ENCODE data around the gene SHC3.
A peak's percentile ranks its signal among the peaks of the same experiment; 100 is the strongest.

SHC3 gene

GRCh38 chr9:89049646-89050045 is 129.0 kb downstream of the SHC3 start:
- DNase-seq = no peak

GRCh38 chr9:89048616-89049015 is 130.0 kb downstream of the SHC3 start:
- no peak for DNase-seq

DNA sequence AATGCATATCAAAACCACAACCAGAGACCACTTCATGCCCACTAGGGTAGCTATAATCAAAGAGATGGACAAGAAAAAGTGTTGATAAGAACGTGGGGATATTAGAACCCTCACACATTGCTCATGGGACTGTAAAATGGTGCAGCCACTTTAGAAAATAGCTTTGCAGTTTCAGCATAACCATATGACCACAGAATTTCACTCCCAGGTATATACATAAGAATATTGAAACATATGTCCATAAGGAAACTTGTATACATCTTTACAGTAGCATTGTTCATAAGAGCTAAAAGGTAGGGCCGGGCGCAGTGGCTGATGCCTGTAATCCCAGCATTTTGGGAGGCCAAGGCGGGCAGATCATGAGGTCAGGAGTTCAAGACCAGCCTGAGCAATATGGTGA is 131.0 kb downstream of the SHC3 start:
- DNase-seq = no peak

- no peak for DNase-seq
Measured at GRCh38 chr9:89046832-89047231, 131.8 kb downstream of the SHC3 start.

DNA sequence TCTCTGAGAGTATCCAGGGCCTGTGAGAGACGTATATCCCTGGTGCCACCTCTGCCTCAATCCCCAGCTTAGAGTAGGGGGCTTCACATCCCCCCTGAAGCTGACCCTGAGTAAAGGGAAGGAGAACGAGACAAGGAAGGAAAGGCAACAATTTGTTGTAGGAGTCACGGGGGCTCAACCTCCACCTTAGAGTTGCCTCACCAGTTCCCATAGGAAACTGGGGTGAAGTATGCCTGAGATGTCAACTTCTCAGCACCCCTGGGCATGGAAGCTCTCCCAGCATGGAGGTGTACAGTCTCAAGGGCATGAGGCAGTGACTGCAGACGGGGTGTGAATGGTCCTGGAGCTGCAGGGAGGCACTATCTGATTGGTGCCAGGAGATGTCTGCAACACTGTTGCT is 133.7 kb downstream of the SHC3 start:
- no peak for DNase-seq

GRCh38 chr9:89044104-89044503 is 134.5 kb downstream of the SHC3 start:
- DNase-seq = no peak

GRCh38 chr9:89042984-89043383 is 135.6 kb downstream of the SHC3 start:
- DNase-seq = no peak

GRCh38 chr9:89039664-89040063 is 139.0 kb downstream of the SHC3 start:
- DNase-seq = no peak

DNA sequence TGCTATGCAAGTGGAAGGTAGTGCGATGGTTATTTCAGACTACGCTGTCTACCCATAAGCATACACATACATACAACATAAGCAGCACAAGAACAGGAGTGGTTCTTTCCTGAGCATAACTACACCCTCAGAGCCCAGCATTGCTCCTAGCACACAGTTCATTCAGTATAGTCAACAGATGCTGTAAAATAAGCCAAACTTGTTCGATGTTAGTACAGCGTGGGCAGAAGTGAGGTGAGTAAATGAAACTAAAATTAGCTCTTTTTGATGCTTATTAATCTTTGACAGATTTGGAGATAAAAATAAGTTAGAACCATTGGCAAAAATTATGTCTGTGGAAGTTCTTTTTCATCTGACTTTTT is 139.5 kb downstream of the SHC3 start:
- DNase-seq = no peak

GRCh38 chr9:89038382-89039103 is 140.1 kb downstream of the SHC3 start:
- DNase-seq = peak; percentile 71

GRCh38 chr9:89037891-89038290 is 140.7 kb downstream of the SHC3 start:
- no peak for DNase-seq

DNA sequence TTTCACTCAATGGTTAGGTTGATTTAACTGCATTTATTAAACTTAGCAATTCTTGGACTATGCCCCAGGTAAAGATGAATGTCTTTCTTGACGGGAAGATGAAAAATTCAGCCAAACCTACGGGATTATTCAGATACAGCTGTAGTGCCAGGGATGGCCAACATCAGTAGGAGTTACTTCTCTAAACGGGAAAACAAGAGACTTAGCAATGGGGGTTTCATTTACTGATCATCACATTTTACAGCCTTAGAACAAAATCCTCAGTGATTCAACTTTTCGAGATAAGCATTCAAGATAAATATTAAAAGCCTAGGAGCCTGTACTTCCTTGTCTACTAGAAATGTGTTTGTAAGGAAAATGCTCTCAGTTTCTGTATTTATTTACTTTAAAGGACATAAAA is 141.3 kb downstream of the SHC3 start:
- DNase-seq = no peak

DNA sequence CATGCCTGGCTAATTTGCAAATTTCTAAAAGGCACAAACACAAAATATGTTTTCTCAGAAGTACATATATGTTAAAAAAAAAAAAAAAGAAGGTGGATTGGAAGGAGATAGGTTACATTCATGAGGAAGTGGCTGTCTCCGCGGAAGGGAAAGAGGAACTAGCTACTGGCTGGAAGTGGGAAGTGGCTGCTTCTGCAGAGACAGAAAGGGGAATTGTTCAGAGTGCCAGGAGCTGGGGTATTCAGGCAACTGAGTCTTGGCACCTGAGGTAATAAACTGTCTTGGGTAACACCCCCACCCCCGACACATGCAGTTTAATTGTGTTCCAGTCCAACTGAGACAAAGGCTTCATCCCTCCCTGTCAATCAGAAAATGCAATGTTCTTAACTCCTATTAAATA is 141.7 kb downstream of the SHC3 start:
- DNase-seq = peak; percentile 4

GRCh38 chr9:89036383-89036782 is 142.2 kb downstream of the SHC3 start:
- DNase-seq = no peak

GRCh38 chr9:89032661-89033060 is 146.0 kb downstream of the SHC3 start:
- DNase-seq = no peak

DNA sequence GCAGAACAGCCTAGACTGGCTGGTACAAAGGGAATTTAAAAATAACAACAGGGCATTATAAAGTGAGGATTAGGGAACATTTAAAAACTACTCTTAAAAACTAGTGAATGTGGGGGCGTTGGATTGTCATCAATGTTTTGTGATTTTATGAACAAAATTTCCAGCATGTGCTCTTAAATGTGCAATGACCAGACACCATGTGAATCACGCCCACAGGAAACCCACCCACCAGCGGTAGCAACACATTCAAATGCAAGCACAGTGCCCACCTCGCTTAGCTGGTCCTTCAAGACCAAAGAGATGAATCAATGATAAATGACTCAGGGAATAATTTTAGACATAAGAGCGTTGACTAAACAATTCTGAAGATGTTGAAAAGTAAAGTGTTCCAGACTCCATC is 146.4 kb downstream of the SHC3 start:
- DNase-seq = no peak

DNA sequence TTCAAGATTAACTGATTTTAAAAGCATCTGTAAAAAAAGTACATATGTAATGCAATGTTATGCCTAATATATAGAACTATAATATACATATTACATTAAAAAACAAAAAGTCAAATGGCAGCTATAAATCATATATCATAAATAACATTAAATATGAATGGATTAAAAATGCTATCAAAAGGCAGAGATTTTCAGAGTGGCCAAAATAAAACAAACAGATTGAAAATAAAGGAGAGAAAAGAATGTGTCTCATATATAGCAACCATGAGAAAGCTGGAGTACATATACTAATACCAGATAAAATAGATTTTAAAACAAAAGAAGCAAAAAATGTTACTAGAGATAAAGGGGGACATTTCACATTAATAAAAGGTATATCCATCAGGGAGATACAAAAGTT is 148.8 kb downstream of the SHC3 start:
- DNase-seq = no peak

- no peak for DNase-seq
Measured at GRCh38 chr9:89026876-89027275, 151.7 kb downstream of the SHC3 start.

DNA sequence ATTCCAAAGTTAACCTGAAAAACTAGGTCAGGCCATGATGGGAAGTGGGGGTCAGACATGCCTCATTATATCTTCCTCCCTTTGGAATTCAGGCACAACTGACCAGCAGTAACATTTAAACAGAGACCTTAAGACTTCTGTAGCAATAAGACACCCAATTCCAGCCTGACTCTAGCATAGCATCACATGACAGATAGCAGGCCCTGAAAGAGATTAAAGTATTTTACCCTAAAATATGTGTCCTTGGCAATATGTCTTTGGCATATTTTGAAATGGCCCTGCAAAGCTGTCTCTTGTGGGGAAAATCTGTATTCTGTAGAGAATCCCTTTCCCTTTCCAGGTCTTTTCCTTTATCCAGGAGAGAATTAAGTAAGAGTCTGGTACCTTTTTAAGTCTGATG is 153.1 kb downstream of the SHC3 start:
- DNase-seq = no peak

DNA sequence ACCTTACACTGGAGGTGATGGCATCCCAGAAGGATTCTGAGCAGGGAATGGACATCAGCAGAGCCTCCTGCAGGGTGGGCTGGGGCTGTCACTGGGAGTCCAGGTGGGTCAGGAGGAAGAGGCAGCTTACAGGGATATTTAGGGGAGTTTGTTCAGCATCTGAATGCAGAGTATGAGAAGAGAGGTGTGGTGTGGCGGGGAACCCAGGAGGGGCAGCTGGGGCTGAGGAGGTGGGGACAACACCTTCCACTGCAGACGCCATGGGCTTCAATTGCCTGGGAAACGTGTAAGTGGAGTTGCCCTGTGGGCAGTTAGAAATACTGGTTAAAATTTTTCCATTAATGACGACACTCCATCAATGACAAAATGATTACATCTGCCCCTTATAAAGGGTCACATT is 153.9 kb downstream of the SHC3 start:
- no peak for DNase-seq

DNA sequence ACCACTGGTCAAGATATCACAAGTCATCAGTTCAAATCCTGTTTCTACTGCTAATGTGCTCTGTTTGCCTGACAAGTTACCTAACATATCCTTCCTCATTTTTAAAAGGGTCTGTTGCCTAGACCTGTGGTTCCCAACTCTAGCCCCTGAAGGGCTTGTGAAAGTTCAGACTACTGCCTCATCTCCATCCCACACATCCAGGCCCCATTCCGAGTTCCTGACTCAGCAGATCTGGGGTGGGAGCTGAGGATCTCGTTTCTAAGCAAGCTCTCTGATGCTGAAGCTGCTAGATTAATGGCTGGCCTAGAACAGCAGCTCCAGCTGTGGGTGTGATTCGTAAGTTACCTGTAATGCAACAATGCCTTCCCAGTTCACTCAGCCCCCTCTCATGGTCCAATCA is 154.9 kb downstream of the SHC3 start:
- DNase-seq = no peak

- no peak for DNase-seq
Measured at GRCh38 chr9:89022902-89023301, 155.7 kb downstream of the SHC3 start.

DNA sequence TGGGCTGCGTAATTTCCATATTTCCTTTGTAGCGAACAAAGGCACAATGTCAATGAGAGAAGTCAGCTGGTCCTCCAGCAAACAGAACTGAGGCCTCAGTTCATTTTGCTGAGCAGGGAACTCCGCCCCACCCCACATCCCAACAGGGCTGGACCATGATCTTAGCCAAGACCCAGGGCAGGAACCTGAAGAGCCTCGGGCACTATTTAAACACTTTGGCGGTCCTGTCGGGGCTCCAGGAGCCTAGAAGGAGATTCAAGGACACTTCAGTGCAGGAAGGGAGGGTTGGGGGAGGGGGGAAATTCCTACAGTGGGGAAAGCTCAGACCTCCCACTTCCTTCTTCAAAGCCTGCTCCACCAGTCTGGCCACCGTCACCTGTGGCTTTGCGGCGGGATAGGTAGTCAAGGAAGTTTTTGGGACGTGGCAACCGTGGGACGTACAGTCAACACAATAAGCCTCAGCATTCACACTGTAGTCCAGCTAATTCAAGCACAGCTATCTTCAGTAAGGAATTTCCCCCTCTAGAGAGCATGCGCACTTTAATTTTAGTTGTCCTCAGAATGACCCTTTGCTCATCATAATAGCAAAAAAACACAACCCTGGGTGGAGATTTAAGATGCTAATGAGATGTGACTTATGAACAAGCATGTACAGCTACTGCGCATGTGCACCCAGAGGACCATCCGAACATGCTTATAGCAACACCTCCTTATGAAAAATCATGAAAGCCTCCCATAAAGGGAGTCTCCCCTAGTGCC is 156.4 kb downstream of the SHC3 start:
- DNase-seq = no peak

DNA sequence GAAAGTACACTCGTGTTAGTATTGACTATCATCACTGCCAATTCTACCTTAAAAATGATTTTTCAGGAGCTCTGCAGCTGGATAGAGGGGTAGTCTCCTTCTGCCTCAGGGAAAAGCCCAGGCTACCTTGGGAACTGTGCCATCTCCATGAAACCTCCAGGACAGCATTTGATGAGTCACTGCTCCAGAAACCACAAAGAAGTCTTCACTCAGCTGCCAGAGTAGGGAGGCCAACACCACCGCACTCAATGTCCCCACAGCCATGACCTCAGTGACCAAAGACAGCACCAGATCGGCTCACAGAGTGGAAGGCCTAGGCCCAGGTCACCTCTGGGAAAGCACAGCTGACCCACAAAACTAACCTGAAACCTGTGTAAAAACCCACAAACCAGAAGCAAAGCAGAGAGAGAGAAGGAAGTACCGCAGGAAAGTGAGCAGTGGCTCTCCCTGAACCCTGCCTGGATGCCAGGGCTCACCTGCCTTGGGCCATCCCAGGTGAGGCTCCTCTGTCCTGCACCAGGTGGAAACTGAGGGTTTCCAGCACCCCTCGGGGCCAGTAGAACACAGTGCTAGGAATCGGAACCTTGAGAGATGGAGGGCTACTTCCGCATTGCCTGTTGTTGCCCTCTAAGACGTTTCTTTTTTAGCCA is 157.3 kb downstream of the SHC3 start:
- no peak for DNase-seq
